IMR-90 (cell line): ENCODE results near the gene C12orf75. TPM values are rescaled to one million over a fixed set of nuclear protein-coding genes. Genes with fewer than 3 reads are reported as not detected.

ENCODE experiments used
- ATAC-seq: fragments of 200-7000 bp; cut with Tn5 transposase; 2 replicates; pipeline ENCODE4 v1.9.1; 2020; ENCODE audit warnings: low read depth, mild to moderate bottlenecking, moderate library complexity
- BruUV-seq: library from RNA; stranded (reverse); fragments of 400-500 nt; replicated peaks from 2 replicates; lab custom pipeline; 2021; lab: Mats Ljungman, UMichigan
- CTCF ChIA-PET: fragments of 300-600 bp; formaldehyde crosslinking; extraction: SDS; loops from one replicate; lab custom pipeline; 2021; ENCODE audit warnings: antibody characterized with exemption; lab: Yijun Ruan, JAX
- POLR2A ChIA-PET: fragments of 300-600 bp; sonication (Branson Sonifier 250); formaldehyde crosslinking; loops from one replicate; lab custom pipeline; 2022; ENCODE audit warnings: antibody characterized with exemption; ENCODE audit not compliant: unreplicated experiment; lab: Charles Lee
- DNase-seq: peaks from one replicate; pipeline ENCODE4 v3.0.0; 2013
- H2AFZ ChIP-seq: replicated peaks from 2 replicates; pipeline ENCODE3; 2013; ENCODE audit warnings: low read length, mild to moderate bottlenecking; ENCODE audit not compliant: poor library complexity
- H2AK5ac ChIP-seq: 2 replicates; pipeline ENCODE4 v1.6.1; 2013; ENCODE audit warnings: low read depth, low read length, inconsistent platforms
- H2AK9ac ChIP-seq: replicated peaks from 2 replicates; pipeline ENCODE3; 2013; ENCODE audit warnings: mild to moderate bottlenecking, low read depth, low read length, moderate library complexity; ENCODE audit not compliant: poor library complexity
- H2BK120ac ChIP-seq: 2 replicates; pipeline ENCODE4 v1.6.1; 2013; ENCODE audit warnings: low read depth, low read length, inconsistent platforms
- H2BK15ac ChIP-seq: 3 replicates; pipeline ENCODE4 v1.6.1; 2013; ENCODE audit warnings: low read depth, low read length, inconsistent platforms
- H2BK20ac ChIP-seq: 2 replicates; pipeline ENCODE4 v1.6.1; 2013; ENCODE audit warnings: low read depth, mild to moderate bottlenecking, inconsistent platforms, low read length, moderate library complexity
- H2BK5ac ChIP-seq: 2 replicates; pipeline ENCODE4 v1.6.1; 2013; ENCODE audit warnings: mild to moderate bottlenecking, low read depth, low read length, inconsistent platforms; ENCODE audit not compliant: poor library complexity, severe bottlenecking
- H3K14ac ChIP-seq: replicated peaks from 2 replicates; pipeline ENCODE4 v1.6.1; 2013; ENCODE audit warnings: low read depth, low read length, inconsistent platforms
- H3K18ac ChIP-seq: 2 replicates; pipeline ENCODE4 v1.6.1; 2013; ENCODE audit warnings: low read depth, low read length, control low read depth
- H3K23ac ChIP-seq: 2 replicates; pipeline ENCODE4 v1.6.1; 2013; ENCODE audit warnings: low read depth, low read length, inconsistent platforms
- H3K27ac ChIP-seq: 2 replicates; pipeline ENCODE4 v1.5.1; 2013; ENCODE audit warnings: mild to moderate bottlenecking, control low read depth, low read length; ENCODE audit not compliant: insufficient read depth
- H3K27me3 ChIP-seq: 2 replicates; pipeline ENCODE4 v1.6.1; 2013; ENCODE audit warnings: low read length; ENCODE audit not compliant: control insufficient read depth, insufficient read depth
- H3K36me3 ChIP-seq: 2 replicates; pipeline ENCODE4 v1.6.1; 2013; ENCODE audit warnings: low read length, mixed read lengths; ENCODE audit not compliant: control insufficient read depth, insufficient read depth
- H3K4ac ChIP-seq: 2 replicates; pipeline ENCODE4 v1.6.1; 2013; ENCODE audit warnings: low read depth, low read length, inconsistent platforms
- H3K4me1 ChIP-seq: 2 replicates; pipeline ENCODE4 v1.6.1; 2013; ENCODE audit warnings: low read length, mixed read lengths; ENCODE audit not compliant: control insufficient read depth, insufficient read depth
- H3K4me2 ChIP-seq: 2 replicates; pipeline ENCODE4 v1.6.1; 2013; ENCODE audit warnings: low read depth, mild to moderate bottlenecking, control low read depth, low read length, moderate library complexity
- H3K4me3 ChIP-seq: 2 replicates; pipeline ENCODE4 v1.5.1; 2013; ENCODE audit warnings: low read depth, mild to moderate bottlenecking, control low read depth, low read length, moderate library complexity; ENCODE audit not compliant: insufficient read depth
- H3K56ac ChIP-seq: 2 replicates; pipeline ENCODE4 v1.6.1; 2013; ENCODE audit warnings: low read length, inconsistent platforms; ENCODE audit not compliant: insufficient read depth; ENCODE audit errors: extremely low read depth
- H3K79me1 ChIP-seq, 2 experiments: 2 replicates each; pipeline ENCODE4 v1.6.1; 2013; ENCODE audit warnings: low read length in 2 of 2, inconsistent platforms in 1 of 2, low read depth in 1 of 2
- H3K9ac ChIP-seq: 2 replicates; pipeline ENCODE4 v1.6.1; 2013; ENCODE audit warnings: low read depth, low read length, control low read depth
- H3K9me1 ChIP-seq: 2 replicates; pipeline ENCODE4 v1.6.1; 2013; ENCODE audit warnings: low read length, inconsistent platforms; ENCODE audit not compliant: insufficient read depth
- H3K9me3 ChIP-seq: 2 replicates; pipeline ENCODE4 v1.6.1; 2013; ENCODE audit warnings: low read length; ENCODE audit not compliant: control insufficient read depth, insufficient read depth
- H4K20me1 ChIP-seq: 2 replicates; pipeline ENCODE4 v1.6.1; 2013; ENCODE audit warnings: low read length, inconsistent platforms; ENCODE audit not compliant: insufficient read depth
- H4K5ac ChIP-seq: 2 replicates; pipeline ENCODE4 v1.6.1; 2013; ENCODE audit warnings: mild to moderate bottlenecking, low read depth, low read length, control low read depth
- H4K8ac ChIP-seq, 2 experiments: 2 replicates each; pipeline ENCODE4 v1.6.1; 2013; ENCODE audit warnings: low read depth in 2 of 2, low read length in 2 of 2, control low read depth in 1 of 2, inconsistent platforms in 1 of 2
- H4K91ac ChIP-seq: 2 replicates; pipeline ENCODE4 v1.6.1; 2013; ENCODE audit warnings: low read depth, low read length, inconsistent platforms; ENCODE audit not compliant: insufficient read depth
- CHD1 ChIP-seq: IDR thresholded peaks from 2 replicates; pipeline ENCODE4 v1.6.1; 2012; ENCODE audit warnings: low read depth, low read length, improper control_type of control experiment
- MAFK ChIP-seq: IDR thresholded peaks from 2 replicates; pipeline ENCODE4 v1.6.1; 2012; ENCODE audit warnings: low read depth, low read length, improper control_type of control experiment
- MAZ ChIP-seq: IDR thresholded peaks from 2 replicates; pipeline ENCODE4 v1.6.1; 2012; ENCODE audit warnings: low read depth, mild to moderate bottlenecking, low read length, improper control_type of control experiment, moderate library complexity, borderline replicate concordance
- MXI1 ChIP-seq: IDR thresholded peaks from 2 replicates; pipeline ENCODE4 v1.6.1; 2012; ENCODE audit warnings: low read depth, mild to moderate bottlenecking, low read length, moderate library complexity, borderline replicate concordance
- NFE2L2 ChIP-seq: fragments of 150-350 bp; IDR thresholded peaks from 2 replicates; pipeline ENCODE4 v1.6.1; 2016; ENCODE audit warnings: low read depth, mild to moderate bottlenecking, low read length
- RFX5 ChIP-seq: IDR thresholded peaks from 2 replicates; pipeline ENCODE4 v1.8.0; 2012; ENCODE audit warnings: low read depth, mild to moderate bottlenecking, low read length, moderate library complexity
- WGBS, 2 experiments: methylation state at CpG; one replicate each; pipeline versions ENCODE4 v1.1.5 to v1.1.7; 2013; ENCODE audit warnings: missing lambda C conversion rate in 2 of 2; ENCODE audit not compliant: insufficient read length in 1 of 2; ENCODE audit errors: extremely low coverage in 2 of 2; 5-methylcytosine and 5-hydroxymethylcytosine counted together
- dilution Hi-C: fragments of 300-500 bp; cut with HindIII; formaldehyde crosslinking; loops from one replicate; pipeline ENCODE4 v1.14.3; 2018; ENCODE audit warnings: low sequenced_read_pairs; ENCODE audit not compliant: unreplicated experiment
- in situ Hi-C: fragments of 300-500 bp; cut with MboI; formaldehyde crosslinking; loops from 3 replicates; pipeline ENCODE4 v1.14.3; 2019; ENCODE audit warnings: low sequenced_read_pairs, inconsistent platforms, mixed read lengths
- intact Hi-C: fragments of 100-400 bp; cut with micrococcal nuclease; formaldehyde crosslinking; loops from 2 replicates; pipeline ENCODE4 v1.10.0; 2022
- polyA plus RNA-seq, 3 experiments: library from polyadenylated mRNA; depleted of rRNA; stranded (reverse); fragments of >200 nt; gene quantifications; 2 replicates each; pipeline ENCODE4 v1.2.3, GENCODE V29; 2012; ENCODE audit warnings: low replicate concordance in 1 of 3
- total RNA-seq: library from RNA; depleted of rRNA; stranded (reverse); fragments of >200 nt; gene quantifications from 2 replicates; pipeline ENCODE4 v1.2.3, GENCODE V29; 2012

Gene C12orf75
- total and polyA plus RNA-seq, 2 of the 4 experiments (the other 2 are of a cell fraction): 145 to 278 TPM

GRCh38 chr12:105296116-105297089, 34.1 kb upstream of the C12orf75 start:
- POLR2A ChIA-PET: interaction anchor here (0.7 kb wide), 1 partner anchor 42 kb away, joined by 3 read pairs; no protein-coding TSS in a partner anchor
- no peak for DNase-seq
- WGBS, 2 experiments: 58% methylated on average over 2 of the region's 8 CpGs; no CpG with 5 or more reads in 1 of the 2 experiments

More at GRCh38 chr12:105296116-105297089, 34.1 kb upstream of the C12orf75 start:
- no peak overlapping the region for H2AFZ ChIP-seq
- H3K4me2 ChIP-seq: no peak overlapping the region
- no peaks in the 10 kb centered on the region for H3K27me3 ChIP-seq
- H3K23ac ChIP-seq: no peak overlapping the region
- dilution Hi-C loops (no loop called here), in situ Hi-C loops (no loop called here), intact Hi-C loops (no loop called here)
- no peaks in the 10 kb centered on the region for H3K79me1 ChIP-seq
- H4K20me1 ChIP-seq: no peaks in the 10 kb centered on the region
- H3K9me1 ChIP-seq: no peaks in the 10 kb centered on the region
- no peaks in the 10 kb centered on the region for H3K36me3 ChIP-seq
- H2BK20ac ChIP-seq: no peak overlapping the region
- H3K27ac ChIP-seq: no peak overlapping the region
- H3K4me1 ChIP-seq: no peaks in the 10 kb centered on the region
- H3K18ac ChIP-seq: no peak overlapping the region
- no peak overlapping the region for H2BK15ac ChIP-seq
- no TSS peak for BruUV-seq
- H3K9ac ChIP-seq: no peak overlapping the region
- no peak for ATAC-seq
- no peak for TF ChIP-seq RFX5
- TF ChIP-seq MAFK: no peak
- no peak for TF ChIP-seq CHD1
- TF ChIP-seq MXI1: no peak
- no peak for TF ChIP-seq MAZ
- TF ChIP-seq NFE2L2: no peak
- CTCF ChIA-PET: interaction anchor here (0.5 kb wide), 1 partner anchor 75 kb away, joined by 6 read pairs; no protein-coding TSS in a partner anchor
- no peak overlapping the region for H3K56ac ChIP-seq
- no peak overlapping the region for H3K4ac ChIP-seq
- no peak overlapping the region for H2AK9ac ChIP-seq
- H4K5ac ChIP-seq: no peak overlapping the region
- no peak overlapping the region for H3K4me3 ChIP-seq
- no peak overlapping the region for H2AK5ac ChIP-seq
- no peak overlapping the region for H3K14ac ChIP-seq
- H2BK120ac ChIP-seq: no peak overlapping the region
- no peak overlapping the region for H4K91ac ChIP-seq
- no peak overlapping the region for H2BK5ac ChIP-seq
- H3K9me3 ChIP-seq: peaks cover 8% of the 10 kb centered on the region
- H4K8ac ChIP-seq: no peak overlapping the region
